Loucy (cell line): Measurements from ENCODE around the gene SUPT16H.

Experiments
- H2AFZ ChIP-seq: fragments of 200-600 bp; sonication (generic); 2 replicates; pipeline ENCODE4 v1.6.0; 2016; ENCODE audit warnings: antibody characterized with exemption, mild to moderate bottlenecking, low read length, moderate library complexity
- H3F3A ChIP-seq: fragments of 200-600 bp; 2 replicates; pipeline ENCODE4 v1.6.0; 2016; ENCODE audit warnings: antibody characterized with exemption, low read depth, mild to moderate bottlenecking
- H3K27me3 ChIP-seq: fragments of 200-600 bp; sonication (generic); 2 replicates; pipeline ENCODE4 v1.6.1; 2014; ENCODE audit warnings: low read length, mild to moderate bottlenecking; ENCODE audit not compliant: insufficient read depth, poor library complexity, severe bottlenecking
- H3K36me3 ChIP-seq: fragments of 200-600 bp; sonication (generic); 2 replicates; pipeline ENCODE4 v1.6.1; 2016; ENCODE audit warnings: low read length; ENCODE audit not compliant: insufficient read depth
- H3K4me1 ChIP-seq: fragments of 200-600 bp; sonication (generic); 2 replicates; pipeline ENCODE4 v1.5.1; 2014; ENCODE audit warnings: low read length, mild to moderate bottlenecking; ENCODE audit not compliant: insufficient read depth, poor library complexity, severe bottlenecking
- H3K4me2 ChIP-seq: fragments of 200-600 bp; sonication (generic); 2 replicates; pipeline ENCODE4 v1.6.0; 2014; ENCODE audit warnings: antibody characterized with exemption, low read length, low read depth, mild to moderate bottlenecking; ENCODE audit not compliant: poor library complexity, severe bottlenecking
- H3K4me3 ChIP-seq: fragments of 200-600 bp; sonication (generic); 2 replicates; pipeline ENCODE4 v1.5.1; 2014; ENCODE audit warnings: low read length, mild to moderate bottlenecking, mixed read lengths; ENCODE audit not compliant: poor library complexity, severe bottlenecking
- H3K79me2 ChIP-seq: fragments of 200-600 bp; sonication (generic); 2 replicates; pipeline ENCODE4 v1.6.1; 2014; ENCODE audit warnings: low read length; ENCODE audit not compliant: insufficient read depth
- H3K9ac ChIP-seq: fragments of 200-600 bp; sonication (generic); 2 replicates; pipeline ENCODE4 v1.6.0; 2014; ENCODE audit warnings: mild to moderate bottlenecking, low read depth, low read length, moderate library complexity; ENCODE audit not compliant: poor library complexity, severe bottlenecking
- H3K9me2 ChIP-seq: fragments of 200-600 bp; sonication (generic); replicated peaks from 2 replicates; pipeline ENCODE4 v1.6.1; 2016; ENCODE audit warnings: low read depth, low read length, mixed read lengths
- H3K9me3 ChIP-seq: fragments of 200-600 bp; sonication (generic); 2 replicates; pipeline ENCODE4 v1.6.1; 2014; ENCODE audit warnings: mild to moderate bottlenecking, antibody characterized with exemption, low read length, low read depth; ENCODE audit not compliant: insufficient read depth
- H4K20me1 ChIP-seq: fragments of 200-600 bp; sonication (generic); 2 replicates; pipeline ENCODE4 v1.6.0; 2014; ENCODE audit warnings: antibody characterized with exemption, low read length, mild to moderate bottlenecking; ENCODE audit not compliant: insufficient read depth, poor library complexity, severe bottlenecking
- EZH2phosphoT487 ChIP-seq: fragments of 200-600 bp; IDR thresholded peaks from 2 replicates; pipeline ENCODE4 v1.6.1; 2018; ENCODE audit warnings: antibody characterized with exemption, mild to moderate bottlenecking, moderate library complexity, borderline replicate concordance
- TF ChIP-seq, protein P1 (sequence below): fragments of 200-600 bp; sonication (generic); conservative IDR thresholded peaks from 2 replicates; pipeline ENCODE4 v1.5.1; 2014; ENCODE audit warnings: mild to moderate bottlenecking, antibody characterized with exemption, low read length

Gene SUPT16H

DNA sequence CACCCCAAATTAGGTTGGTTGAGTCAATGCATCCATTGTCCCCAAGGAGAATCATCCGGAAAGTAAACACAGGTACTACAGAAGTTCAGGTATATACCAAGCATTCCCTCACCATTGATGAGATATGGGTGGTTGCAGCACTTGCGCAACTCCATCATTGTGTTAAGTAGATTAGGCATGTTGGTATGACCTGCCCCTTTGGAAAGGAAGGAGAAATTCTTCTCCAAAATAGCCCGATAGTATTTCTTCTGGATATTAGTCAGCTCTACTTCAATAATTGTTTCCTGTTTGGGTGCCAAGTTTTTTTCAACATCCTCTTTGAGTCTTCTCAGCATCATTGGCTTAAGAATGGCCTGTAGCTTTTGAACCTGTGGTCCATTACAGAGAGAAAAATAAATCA is 21.3 kb upstream of the SUPT16H start:
- no peak overlapping the region for H3K4me2 ChIP-seq
- H3F3A ChIP-seq, result no peaks in the 10 kb centered on the region
- peaks cover 95% of the 10 kb centered on the region for H3K36me3 ChIP-seq
- no peak overlapping the region for H2AFZ ChIP-seq
- H3K27me3 ChIP-seq, result no peaks in the 10 kb centered on the region
- H3K4me1 ChIP-seq, result no peaks in the 10 kb centered on the region
- no peaks in the 10 kb centered on the region for H3K79me2 ChIP-seq
- H3K9me3 ChIP-seq, result no peaks in the 10 kb centered on the region
- no peak overlapping the region for H3K4me3 ChIP-seq
- TF ChIP-seq, protein P1, sequence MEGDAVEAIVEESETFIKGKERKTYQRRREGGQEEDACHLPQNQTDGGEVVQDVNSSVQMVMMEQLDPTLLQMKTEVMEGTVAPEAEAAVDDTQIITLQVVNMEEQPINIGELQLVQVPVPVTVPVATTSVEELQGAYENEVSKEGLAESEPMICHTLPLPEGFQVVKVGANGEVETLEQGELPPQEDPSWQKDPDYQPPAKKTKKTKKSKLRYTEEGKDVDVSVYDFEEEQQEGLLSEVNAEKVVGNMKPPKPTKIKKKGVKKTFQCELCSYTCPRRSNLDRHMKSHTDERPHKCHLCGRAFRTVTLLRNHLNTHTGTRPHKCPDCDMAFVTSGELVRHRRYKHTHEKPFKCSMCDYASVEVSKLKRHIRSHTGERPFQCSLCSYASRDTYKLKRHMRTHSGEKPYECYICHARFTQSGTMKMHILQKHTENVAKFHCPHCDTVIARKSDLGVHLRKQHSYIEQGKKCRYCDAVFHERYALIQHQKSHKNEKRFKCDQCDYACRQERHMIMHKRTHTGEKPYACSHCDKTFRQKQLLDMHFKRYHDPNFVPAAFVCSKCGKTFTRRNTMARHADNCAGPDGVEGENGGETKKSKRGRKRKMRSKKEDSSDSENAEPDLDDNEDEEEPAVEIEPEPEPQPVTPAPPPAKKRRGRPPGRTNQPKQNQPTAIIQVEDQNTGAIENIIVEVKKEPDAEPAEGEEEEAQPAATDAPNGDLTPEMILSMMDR, result no peak
- no peak for TF ChIP-seq EZH2phosphoT487
- H4K20me1 ChIP-seq, result no peaks in the 10 kb centered on the region
- no peak overlapping the region for H3K9ac ChIP-seq
- no peaks in the 10 kb centered on the region for H3K9me2 ChIP-seq

DNA sequence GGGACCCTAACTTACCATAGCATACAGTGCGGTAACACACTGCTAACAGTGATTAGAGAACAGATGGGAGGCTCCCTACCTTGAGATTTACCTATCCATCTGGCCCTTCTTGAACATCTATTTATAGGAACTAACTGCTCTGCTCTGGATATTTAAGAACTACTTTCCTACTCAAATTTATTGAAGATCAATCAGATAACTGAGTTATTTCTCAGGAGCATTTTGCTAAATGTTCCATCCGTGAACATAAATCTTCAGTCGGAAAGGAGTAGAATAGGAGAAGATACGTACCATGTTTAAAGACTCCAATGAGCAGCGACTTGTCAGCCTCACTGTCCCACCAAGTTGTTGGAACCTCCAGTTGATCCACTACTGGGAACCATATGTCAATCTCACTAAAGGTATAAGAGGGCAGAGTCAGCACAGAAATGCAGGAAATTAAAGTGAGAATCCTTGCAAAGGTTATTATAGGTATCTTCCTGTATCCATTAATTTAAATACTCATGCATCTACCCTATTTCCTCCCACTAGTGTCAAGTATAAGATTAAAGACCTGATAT is 15.6 kb upstream of the SUPT16H start:
- peaks cover 85% of the 10 kb centered on the region; the same call in 1 of the 2 replicates for H3K36me3 ChIP-seq
- H3K79me2 ChIP-seq, result no peaks in the 10 kb centered on the region
- no peak overlapping the region for H3K9ac ChIP-seq
- no peaks in the 10 kb centered on the region for H4K20me1 ChIP-seq
- H3F3A ChIP-seq, result no peaks in the 10 kb centered on the region
- no peak overlapping the region for H3K4me2 ChIP-seq
- no peaks in the 10 kb centered on the region for H3K9me3 ChIP-seq
- no peaks in the 10 kb centered on the region for H3K27me3 ChIP-seq
- no peak for TF ChIP-seq EZH2phosphoT487
- TF ChIP-seq, protein P1, result no peak
- H3K9me2 ChIP-seq, result no peaks in the 10 kb centered on the region
- H3K4me3 ChIP-seq, result no peak overlapping the region
- H3K4me1 ChIP-seq, result no peaks in the 10 kb centered on the region
- H2AFZ ChIP-seq, result no peak overlapping the region

DNA sequence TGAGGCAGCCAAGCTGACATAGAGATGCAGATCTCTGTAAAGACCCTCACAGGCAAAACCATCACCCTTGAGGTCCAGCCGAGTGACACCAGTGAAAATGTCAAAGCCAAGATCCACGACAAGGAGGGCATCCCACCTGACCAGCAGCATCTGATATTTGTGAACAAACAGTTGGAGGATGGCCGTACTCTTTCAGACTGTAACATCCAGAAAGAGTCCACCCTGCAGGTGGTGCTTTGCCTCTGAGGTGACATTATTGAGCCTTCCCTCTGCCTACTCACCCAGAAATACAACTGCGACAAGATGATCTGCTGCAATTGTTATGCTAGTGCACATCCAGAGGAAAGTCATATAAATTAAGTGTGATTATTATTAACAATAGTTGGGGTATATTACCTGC is 15.1 kb upstream of the SUPT16H start:
- Histone ChIP-seq H3K4me3 (no peak overlapping the region), H3K79me2 (no peaks in the 10 kb centered on the region), H3K9me3 (no peaks in the 10 kb centered on the region), H3K36me3 (peaks cover 88% of the 10 kb centered on the region; the same call in 1 of the 2 replicates), H3K27me3 (no peaks in the 10 kb centered on the region), H3K4me1 (no peaks in the 10 kb centered on the region), H3F3A (no peaks in the 10 kb centered on the region), H3K9ac (no peak overlapping the region), H2AFZ (no peak overlapping the region), H3K9me2 (no peaks in the 10 kb centered on the region), H3K4me2 (no peak overlapping the region), H4K20me1 (no peaks in the 10 kb centered on the region)
- TF ChIP-seq EZH2phosphoT487, result no peak
- TF ChIP-seq, protein P1, result no peak
